HEK293T (cell line): Measurements from ENCODE around the gene NOTCH2.

Experiments used
- ARNT ChIP-seq: fragments of 450-650 bp; IDR thresholded peaks from 2 replicates; pipeline ENCODE4 v1.6.1; 2017; ENCODE audit warnings: mild to moderate bottlenecking
- BHLHE40 ChIP-seq: fragments of 450-650 bp; IDR thresholded peaks from 2 replicates; pipeline ENCODE4 v1.6.1; 2016; ENCODE audit warnings: mild to moderate bottlenecking, moderate library complexity, borderline replicate concordance
- PKNOX1 ChIP-seq: fragments of 450-650 bp; IDR thresholded peaks from 2 replicates; pipeline ENCODE4 v1.6.1; 2016
- SP1 ChIP-seq: fragments of 450-650 bp; IDR thresholded peaks from 2 replicates; pipeline ENCODE4 v1.6.1; 2017
- SUZ12 ChIP-seq: fragments of 450-650 bp; IDR thresholded peaks from 2 replicates; pipeline ENCODE4 v1.6.1; 2016; ENCODE audit warnings: mild to moderate bottlenecking

GRCh38 chr1:119869995-119870394 lies 199.5 kb downstream of the NOTCH2 start:
- TF ChIP-seq ARNT (no peak), BHLHE40 (no peak), SUZ12 (no peak), SP1 (no peak), PKNOX1 (no peak)
